PC-3 (cell line): ENCODE data around the gene SLC25A25. TPM values are rescaled to one million over a fixed set of nuclear protein-coding genes. Genes with fewer than 3 reads are reported as not detected.

Experiments used
- ATAC-seq: fragments of 200-7000 bp; cut with Tn5 transposase; 2 replicates; pipeline ENCODE4 v1.9.1; 2020; ENCODE audit warnings: mild to moderate bottlenecking, moderate library complexity
- BruUV-seq: library from RNA; stranded (reverse); fragments of 400-500 nt; replicated peaks from 2 replicates; lab custom pipeline; 2021; lab: Mats Ljungman, UMichigan
- CTCF ChIA-PET: fragments of 300-600 bp; sonication (Branson Sonifier 250); formaldehyde crosslinking; loops from one replicate; lab custom pipeline; 2022; ENCODE audit warnings: antibody characterized with exemption; lab: Charles Lee
- POLR2A ChIA-PET: fragments of 300-600 bp; sonication (Branson Sonifier 250); formaldehyde crosslinking; loops from one replicate; lab custom pipeline; 2022; ENCODE audit warnings: antibody characterized with exemption; ENCODE audit not compliant: unreplicated experiment; lab: Charles Lee
- DNase-seq: peaks from one replicate; pipeline ENCODE4 v3.0.0-alpha.2; 2015
- H2AFZ ChIP-seq: fragments of 300-600 bp; sonication (generic); 2 replicates; pipeline ENCODE4 v1.6.0; 2016; ENCODE audit warnings: antibody characterized with exemption, low read length
- H3F3A ChIP-seq: fragments of 300-600 bp; sonication (generic); one replicate; pipeline ENCODE4 v1.6.0; 2017; ENCODE audit warnings: antibody characterized with exemption, low read length, control low read depth, mild to moderate bottlenecking; ENCODE audit not compliant: unreplicated experiment
- H3K27ac ChIP-seq: fragments of 300-600 bp; sonication (generic); 2 replicates; pipeline ENCODE4 v1.5.1; 2016; ENCODE audit warnings: mild to moderate bottlenecking, low read length
- H3K27me3 ChIP-seq: fragments of 300-600 bp; sonication (generic); 2 replicates; pipeline ENCODE4 v1.6.1; 2016; ENCODE audit warnings: low read length, mixed read lengths
- H3K36me3 ChIP-seq: fragments of 300-600 bp; sonication (generic); 2 replicates; pipeline ENCODE4 v1.6.1; 2016; ENCODE audit warnings: low read depth, mixed run types, low read length, mixed read lengths
- H3K4me1 ChIP-seq: fragments of 300-600 bp; sonication (generic); 2 replicates; pipeline ENCODE4 v1.5.1; 2016; ENCODE audit warnings: low read length; ENCODE audit not compliant: insufficient read depth
- H3K4me2 ChIP-seq: fragments of 300-600 bp; sonication (generic); 2 replicates; pipeline ENCODE4 v1.6.0; 2016; ENCODE audit warnings: low read length
- H3K4me3 ChIP-seq: fragments of 300-600 bp; sonication (generic); 2 replicates; pipeline ENCODE4 v1.5.1; 2016; ENCODE audit warnings: mild to moderate bottlenecking, low read length, mixed read lengths
- H3K79me2 ChIP-seq: fragments of 300-600 bp; sonication (generic); 2 replicates; pipeline ENCODE4 v1.6.1; 2017; ENCODE audit warnings: low read length, mixed read lengths
- H3K9ac ChIP-seq: fragments of 300-600 bp; sonication (generic); 2 replicates; pipeline ENCODE4 v1.6.0; 2016; ENCODE audit warnings: mild to moderate bottlenecking, low read length
- H3K9me2 ChIP-seq: fragments of 300-600 bp; sonication (generic); replicated peaks from 2 replicates; pipeline ENCODE4 v1.6.1; 2016; ENCODE audit warnings: mixed run types, low read length, mixed read lengths
- H3K9me3 ChIP-seq: fragments of 300-600 bp; sonication (generic); 2 replicates; pipeline ENCODE4 v1.6.1; 2016; ENCODE audit warnings: low read length, mixed read lengths
- H4K20me1 ChIP-seq: fragments of 300-600 bp; sonication (generic); 2 replicates; pipeline ENCODE4 v1.6.1; 2016; ENCODE audit warnings: low read length, mixed read lengths
- CTCF ChIP-seq: fragments of 300-600 bp; sonication (generic); conservative IDR thresholded peaks from 2 replicates; pipeline ENCODE4 v1.5.1; 2017; ENCODE audit warnings: antibody characterized with exemption, low read depth, mild to moderate bottlenecking, low read length
- EZH2 ChIP-seq: fragments of 300-600 bp; sonication (generic); IDR thresholded peaks from one replicate; pipeline ENCODE4 v1.6.1; 2017; ENCODE audit warnings: antibody characterized with exemption, mild to moderate bottlenecking, low read length; ENCODE audit not compliant: unreplicated experiment
- EZH2phosphoT487 ChIP-seq: fragments of 300-600 bp; sonication (generic); IDR thresholded peaks from 2 replicates; pipeline ENCODE4 v1.6.1; 2018; ENCODE audit warnings: mild to moderate bottlenecking, antibody characterized with exemption, low read length, borderline replicate concordance
- intact Hi-C: fragments of 100-400 bp; cut with micrococcal nuclease; formaldehyde crosslinking; loops from 2 replicates; pipeline ENCODE4 v1.9.0; 2023
- total RNA-seq: library from RNA; depleted of rRNA; stranded (reverse); fragments of >200 nt; gene quantifications from 2 replicates; pipeline ENCODE4 v1.2.3, GENCODE V29; 2014

SLC25A25 gene
- total RNA-seq, 1 experiment from 2014 or later, result 25.2 TPM

GRCh38 chr9:128094166-128094949 lies 26.3 kb downstream of the SLC25A25 start:
- H3K27me3 ChIP-seq, result no peaks in the 10 kb centered on the region
- DNase-seq (peak; percentile 96), ATAC-seq (peak; percentile 75)
- H3F3A ChIP-seq, result peaks cover 5% of the 10 kb centered on the region
- H3K4me3 ChIP-seq, result peak overlapping the region; percentile 59
- H3K4me2 ChIP-seq, result peak overlapping the region; percentile 86
- ChIA-PET CTCF (interaction anchor here (0.6 to 0.7 kb wide), 2 partner anchors 9 to 16 kb away, joined by 3 read pairs; no protein-coding TSS in a partner anchor), POLR2A (interaction anchor here (0.5 to 0.7 kb wide), 3 partner anchors 25 to 105 kb away, joined by 3 to 15 read pairs (median 3); partner anchors contain the start of gene NAIF1)
- peaks cover 40% of the 10 kb centered on the region for H3K4me1 ChIP-seq
- H3K36me3 ChIP-seq, result no peaks in the 10 kb centered on the region
- H3K9me2 ChIP-seq, result no peaks in the 10 kb centered on the region
- BruUV-seq, result no TSS peak
- H4K20me1 ChIP-seq, result peaks cover 4% of the 10 kb centered on the region
- intact Hi-C loops, result loop anchor here (2.0 kb wide), 1 partner anchor 26 kb away; the partner anchor contains the start of gene SLC25A25
- TF ChIP-seq EZH2phosphoT487, result no peak
- peak overlapping the region; percentile 56 for H3K9ac ChIP-seq
- peak overlapping the region; percentile 90 for H3K27ac ChIP-seq
- H3K9me3 ChIP-seq, result no peaks in the 10 kb centered on the region
- peaks cover 70% of the 10 kb centered on the region for H3K79me2 ChIP-seq
- H2AFZ ChIP-seq, result peak overlapping the region; percentile 68

- DNase-seq (no peak), ATAC-seq (no peak)
- Histone ChIP-seq H3K27me3 (no peaks in the 10 kb centered on the region), H3K27ac (peak overlapping the region; percentile 66), H4K20me1 (peaks cover 11% of the 10 kb centered on the region), H3K36me3 (no peaks in the 10 kb centered on the region; the same call in 1 of the 2 replicates), H3K9ac (no peak overlapping the region), H3K4me2 (peak overlapping the region; percentile 86), H2AFZ (no peak overlapping the region), H3K4me1 (peaks cover 47% of the 10 kb centered on the region), H3K79me2 (peaks cover 71% of the 10 kb centered on the region), H3F3A (peaks cover 5% of the 10 kb centered on the region), H3K9me2 (no peaks in the 10 kb centered on the region), H3K4me3 (peak overlapping the region; percentile 30; the same call in 1 of the 2 replicates), H3K9me3 (no peaks in the 10 kb centered on the region)
- intact Hi-C loops, result loop anchor here (2.0 kb wide), 1 partner anchor 26 kb away; the partner anchor contains the start of gene SLC25A25
- ChIA-PET CTCF (interaction anchor here (0.6 kb wide), 1 partner anchor 10 kb away, joined by 3 read pairs; no protein-coding TSS in a partner anchor), POLR2A (interaction anchor here (0.5 kb wide), 1 partner anchor 28 kb away, joined by 3 read pairs; the partner anchor contains the start of gene NAIF1)
- no TSS peak for BruUV-seq
- TF ChIP-seq EZH2 (no peak), EZH2phosphoT487 (no peak), CTCF (no peak)
Measured at GRCh38 chr9:128094950-128095544, 27.0 kb downstream of the SLC25A25 start.
